NCI-H446 (cell line): ENCODE results near the gene ACVR1C.

Experiments
- DNase-seq, 2 experiments: peaks; one replicate each; lab custom pipeline; 2025; lab: John Stamatoyannopoulos, UW

Gene ACVR1C

GRCh38 chr2:157497638-157498314 lies 130.9 kb downstream of the ACVR1C start:
- DNase-seq: peak in 1 of 2 experiments; percentile 63

DNA sequence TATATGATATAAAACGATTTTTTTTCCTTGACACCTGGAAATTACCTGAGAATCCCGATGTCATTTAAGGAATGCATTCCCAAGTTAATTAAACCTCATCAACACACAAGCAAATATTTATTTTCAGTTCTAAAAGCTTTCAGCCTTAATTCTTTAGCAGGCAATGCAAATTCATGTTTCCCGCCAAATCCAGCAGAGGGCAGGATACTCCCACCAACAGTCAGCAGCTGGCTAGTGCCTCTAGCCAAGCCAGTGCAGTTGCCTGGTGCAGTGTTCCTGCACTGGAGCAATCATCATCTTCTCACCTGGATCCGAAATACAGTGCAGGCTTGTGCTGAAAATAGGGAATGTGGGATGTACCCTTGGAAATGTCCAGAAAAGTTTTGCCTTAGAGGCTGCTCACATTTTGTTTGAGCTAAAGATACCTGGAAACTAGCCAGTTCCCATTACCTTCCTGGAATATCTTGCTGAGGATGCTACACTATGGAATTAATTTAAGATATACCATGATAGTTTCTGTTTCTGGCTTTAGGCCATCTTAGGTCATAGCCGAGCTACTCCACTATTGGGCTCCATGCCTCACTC lies 136.4 kb downstream of the ACVR1C start:
- DNase-seq: peak; percentile 29 to 77

GRCh38 chr2:157489983-157490382 lies 138.7 kb downstream of the ACVR1C start:
- DNase-seq: no peak

DNA sequence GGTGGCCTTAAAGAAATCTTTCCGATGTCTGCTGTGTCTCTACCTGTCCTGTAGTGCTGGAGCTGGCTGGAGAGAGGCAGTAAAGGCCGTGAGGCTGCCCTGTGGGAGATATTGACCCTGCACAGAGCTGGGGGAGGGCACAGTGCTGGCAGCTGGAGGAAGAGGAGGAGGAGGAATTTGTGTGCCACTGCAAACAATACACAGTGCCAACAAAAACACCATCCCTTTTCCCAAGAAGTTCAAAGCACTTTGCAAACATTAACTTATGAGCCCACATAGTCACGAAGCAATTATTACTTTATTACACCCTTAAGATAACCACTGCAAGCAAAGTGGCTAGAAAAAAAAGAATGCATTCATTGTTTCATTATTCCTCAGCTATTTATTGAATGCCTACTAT lies 139.8 kb downstream of the ACVR1C start:
- DNase-seq: no peak

DNA sequence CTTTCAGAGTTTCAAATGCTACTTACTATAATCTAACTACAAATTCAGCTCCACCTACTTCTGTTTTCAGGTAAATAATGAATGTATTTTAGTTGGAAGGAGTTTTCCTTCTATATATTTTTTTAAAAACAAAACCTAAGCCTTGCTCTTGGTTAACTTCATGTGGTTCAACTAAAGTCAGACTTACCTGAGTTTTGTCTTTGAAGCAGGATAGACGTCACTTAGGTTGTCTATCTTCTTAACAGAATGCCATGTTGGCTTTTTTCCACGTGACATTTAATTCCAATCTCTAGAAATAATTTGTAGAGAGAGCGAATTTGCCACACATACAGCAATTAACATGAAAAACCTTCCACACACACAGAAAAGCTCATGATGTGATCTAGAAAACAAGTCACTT lies 140.9 kb downstream of the ACVR1C start:
- DNase-seq: no peak

GRCh38 chr2:157487271-157487610 lies 141.4 kb downstream of the ACVR1C start:
- no peak for DNase-seq

- no peak for DNase-seq
These were observed 141.9 kb downstream of the ACVR1C start for GRCh38 chr2:157486596-157487270.

GRCh38 chr2:157480182-157480961 lies 148.3 kb downstream of the ACVR1C start:
- DNase-seq: no peak

GRCh38 chr2:157479081-157480027 lies 149.3 kb downstream of the ACVR1C start:
- no peak for DNase-seq

DNA sequence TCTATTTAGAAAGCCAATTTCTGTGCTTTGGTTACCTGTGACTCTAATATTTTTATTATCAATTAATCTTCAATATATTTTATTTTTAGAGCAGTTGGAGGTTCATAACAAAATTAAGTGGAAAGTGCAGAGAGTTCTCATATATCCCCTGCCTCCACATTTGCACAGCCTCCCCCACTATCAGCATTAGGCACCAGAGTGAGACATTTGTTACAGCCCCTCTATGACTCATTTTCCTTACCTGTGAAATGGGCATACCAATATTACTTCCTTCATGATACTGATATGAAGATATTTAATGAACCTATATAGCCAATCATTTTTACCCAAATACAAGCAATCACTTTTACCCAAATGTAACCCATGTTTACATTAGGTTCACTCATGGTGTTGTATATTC lies 150.7 kb downstream of the ACVR1C start:
- DNase-seq: no peak

DNA sequence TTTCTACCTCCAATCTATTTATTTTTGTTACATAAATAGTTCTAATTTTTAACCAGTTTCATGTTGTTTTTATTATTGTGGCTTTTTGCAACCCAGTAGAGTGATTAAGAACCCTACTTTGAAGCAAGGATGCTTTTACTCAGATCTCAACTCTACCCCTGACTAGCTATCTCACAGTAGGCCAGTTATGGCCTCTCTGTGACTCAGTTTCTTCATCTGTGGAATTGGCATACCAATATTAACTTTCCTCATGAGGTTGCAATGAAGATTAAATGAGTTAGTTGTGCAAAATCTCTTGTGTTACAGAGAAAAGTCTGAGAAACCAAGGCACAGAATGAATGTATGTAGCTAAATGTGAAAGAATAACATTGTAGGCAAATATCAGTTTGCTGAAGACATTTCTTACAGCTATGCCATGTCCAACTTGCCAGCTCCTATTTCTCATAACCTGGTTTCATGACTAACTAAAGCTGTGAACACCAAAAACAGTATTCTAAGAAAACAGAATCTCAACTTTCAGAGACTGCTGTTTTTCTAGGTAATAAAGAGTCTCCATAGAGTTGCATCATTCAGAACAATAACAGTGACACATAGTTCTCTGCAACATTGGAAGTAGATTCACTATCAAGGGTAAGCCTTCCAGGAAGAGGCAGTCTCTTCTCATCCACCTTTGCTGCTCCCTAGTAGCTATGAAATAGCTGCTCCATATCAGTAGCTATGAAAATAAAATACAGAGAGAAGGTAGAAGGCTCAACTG lies 151.5 kb downstream of the ACVR1C start:
- no peak for DNase-seq
